22Rv1 (cell line): ENCODE data around the gene TUBGCP2.

Source experiments
- ZFX ChIP-seq: fragments of 450-650 bp; IDR thresholded peaks from 2 replicates; pipeline ENCODE4 v1.6.1; 2017; ENCODE audit warnings: antibody characterized with exemption, borderline replicate concordance
- TF ChIP-seq, protein P1 (sequence below): fragments of 450-650 bp; IDR thresholded peaks from 2 replicates; pipeline ENCODE4 v1.5.1; 2017; ENCODE audit warnings: mild to moderate bottlenecking

DNA sequence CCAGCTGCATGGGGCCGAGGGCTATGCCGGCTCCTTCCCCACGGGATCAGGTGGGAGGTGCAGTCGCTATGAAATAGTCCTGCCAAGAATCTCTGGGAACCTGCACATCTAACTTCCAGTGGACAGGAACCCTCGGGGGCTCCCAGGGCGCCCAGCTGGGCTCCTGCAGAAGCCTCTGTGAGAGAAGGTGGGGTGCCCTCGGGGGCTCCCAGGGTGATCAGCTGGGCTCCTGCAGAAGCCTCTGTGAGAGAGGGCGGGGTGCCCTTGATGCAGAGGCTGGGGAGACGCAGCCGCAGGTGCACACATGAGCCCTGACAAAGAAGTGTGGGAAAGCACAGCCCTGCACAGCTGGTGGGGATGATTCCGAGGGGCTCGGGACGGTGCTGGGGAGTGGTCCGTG, 65.1 kb downstream of the TUBGCP2 start:
- TF ChIP-seq, protein P1, sequence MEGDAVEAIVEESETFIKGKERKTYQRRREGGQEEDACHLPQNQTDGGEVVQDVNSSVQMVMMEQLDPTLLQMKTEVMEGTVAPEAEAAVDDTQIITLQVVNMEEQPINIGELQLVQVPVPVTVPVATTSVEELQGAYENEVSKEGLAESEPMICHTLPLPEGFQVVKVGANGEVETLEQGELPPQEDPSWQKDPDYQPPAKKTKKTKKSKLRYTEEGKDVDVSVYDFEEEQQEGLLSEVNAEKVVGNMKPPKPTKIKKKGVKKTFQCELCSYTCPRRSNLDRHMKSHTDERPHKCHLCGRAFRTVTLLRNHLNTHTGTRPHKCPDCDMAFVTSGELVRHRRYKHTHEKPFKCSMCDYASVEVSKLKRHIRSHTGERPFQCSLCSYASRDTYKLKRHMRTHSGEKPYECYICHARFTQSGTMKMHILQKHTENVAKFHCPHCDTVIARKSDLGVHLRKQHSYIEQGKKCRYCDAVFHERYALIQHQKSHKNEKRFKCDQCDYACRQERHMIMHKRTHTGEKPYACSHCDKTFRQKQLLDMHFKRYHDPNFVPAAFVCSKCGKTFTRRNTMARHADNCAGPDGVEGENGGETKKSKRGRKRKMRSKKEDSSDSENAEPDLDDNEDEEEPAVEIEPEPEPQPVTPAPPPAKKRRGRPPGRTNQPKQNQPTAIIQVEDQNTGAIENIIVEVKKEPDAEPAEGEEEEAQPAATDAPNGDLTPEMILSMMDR = no peak
- no peak for TF ChIP-seq ZFX
